Stromal cell of bone marrow (primary cell): ENCODE measurements around the gene ZNF816.
"Not testable (repeated sequence)": the region's sequence is repeated elsewhere in the genome, so short reads cannot be mapped to it uniquely, and the experiment has no call there.

Source experiments
- DNase-seq: peaks from one replicate; pipeline ENCODE4 v3.0.0-alpha.2; 2012; ENCODE audit warnings: low read depth

The ZNF816 gene

GRCh38 chr19:52962394-52963246 lies at the start of gene ZNF816:
TSS of gene ZNF816 (minus strand) at chr19:52962881. CDS start at chr19:52956089, 6,792 bp downstream.
- DNase-seq, result peak; percentile 86

- DNase-seq, result no peak
These were observed 49.3 kb upstream of the ZNF816 start for GRCh38 chr19:53012006-53012405.

GRCh38 chr19:53010494-53010893 lies 47.8 kb upstream of the ZNF816 start:
- no peak for DNase-seq

GRCh38 chr19:53008061-53008778 lies 45.5 kb upstream of the ZNF816 start:
- DNase-seq, result no peak

- no peak for DNase-seq
These were observed 44.9 kb upstream of the ZNF816 start for GRCh38 chr19:53007606-53008005.

GRCh38 chr19:53007200-53007599 lies 44.5 kb upstream of the ZNF816 start:
- DNase-seq, result no peak

GRCh38 chr19:53004242-53004641 lies 41.6 kb upstream of the ZNF816 start:
- no peak for DNase-seq

- DNase-seq, result no peak
These were observed 39.8 kb upstream of the ZNF816 start for GRCh38 chr19:53002479-53002878.

- no peak for DNase-seq
These were observed 35.3 kb upstream of the ZNF816 start for GRCh38 chr19:52997975-52998374.

- DNase-seq, result no peak
These were observed 33.0 kb upstream of the ZNF816 start for GRCh38 chr19:52995711-52996110.

GRCh38 chr19:52993342-52994178 lies 30.9 kb upstream of the ZNF816 start:
- DNase-seq, result peak; percentile 60

- no peak for DNase-seq
These were observed 29.7 kb upstream of the ZNF816 start for GRCh38 chr19:52992109-52993004.

GRCh38 chr19:52991484-52991883 lies 28.8 kb upstream of the ZNF816 start:
- peak; percentile 18 for DNase-seq

GRCh38 chr19:52990759-52991418 lies 28.2 kb upstream of the ZNF816 start:
- no peak for DNase-seq

GRCh38 chr19:52988506-52988905 lies 25.8 kb upstream of the ZNF816 start:
- DNase-seq, result no peak

- no peak for DNase-seq
These were observed 24.5 kb upstream of the ZNF816 start for GRCh38 chr19:52987221-52987620.

GRCh38 chr19:52983167-52983566 lies 20.5 kb upstream of the ZNF816 start:
- DNase-seq, result not testable (repeated sequence)

- no peak for DNase-seq
These were observed 18.6 kb upstream of the ZNF816 start for GRCh38 chr19:52981329-52981728.

GRCh38 chr19:52967772-52968171 lies 5.1 kb upstream of the ZNF816 start:
- no peak for DNase-seq

GRCh38 chr19:52963247-52963618 lies 552 bp upstream of the ZNF816 start:
- no peak for DNase-seq

- DNase-seq, result peak; percentile 1
These were observed 700 bp downstream of the ZNF816 start for GRCh38 chr19:52961981-52962380.
